RWPE2 (cell line): ENCODE data around the gene GOLGA1.
"Not testable (repeated sequence)": the region's sequence is repeated elsewhere in the genome, so short reads cannot be mapped to it uniquely, and the experiment has no call there.

ENCODE experiments used
- ATAC-seq: fragments of 200-7000 bp; cut with Tn5 transposase; 3 replicates; pipeline ENCODE4 v1.9.1; 2021; ENCODE audit warnings: low read depth
- DNase-seq: peaks from one replicate; pipeline ENCODE4 v3.0.0-alpha.2; 2020; ENCODE audit warnings: low spot score
- H3K27ac ChIP-seq: fragments of 450-650 bp; 2 replicates; pipeline ENCODE4 v1.5.1; 2017; ENCODE audit warnings: mild to moderate bottlenecking; ENCODE audit not compliant: poor library complexity, severe bottlenecking
- H3K27me3 ChIP-seq: fragments of 250-450 bp; sonication (Bioruptor Pico); 2 replicates; pipeline ENCODE4 v1.5.1; 2021; ENCODE audit warnings: mild to moderate bottlenecking, moderate library complexity; ENCODE audit not compliant: insufficient read depth, poor library complexity, severe bottlenecking
- H3K36me3 ChIP-seq: fragments of 250-450 bp; sonication (Bioruptor Pico); 2 replicates; pipeline ENCODE4 v1.5.1; 2020; ENCODE audit warnings: low read depth, mild to moderate bottlenecking, moderate library complexity
- H3K4me1 ChIP-seq: fragments of 250-450 bp; sonication (Bioruptor Pico); 2 replicates; pipeline ENCODE4 v1.5.1; 2021; ENCODE audit warnings: mild to moderate bottlenecking, moderate library complexity; ENCODE audit not compliant: insufficient read depth, poor library complexity, severe bottlenecking
- H3K4me3 ChIP-seq: fragments of 250-450 bp; sonication (Bioruptor Pico); 2 replicates; pipeline ENCODE4 v1.5.1; 2021; ENCODE audit warnings: mild to moderate bottlenecking, moderate library complexity; ENCODE audit not compliant: severe bottlenecking
- H3K9me3 ChIP-seq: fragments of 250-450 bp; sonication (Bioruptor Pico); 2 replicates; pipeline ENCODE4 v1.5.1; 2021; ENCODE audit warnings: mild to moderate bottlenecking, moderate library complexity; ENCODE audit not compliant: severe bottlenecking
- CTCF ChIP-seq: fragments of 450-650 bp; IDR thresholded peaks from one replicate; pipeline ENCODE4 v1.5.1; 2017; ENCODE audit warnings: mild to moderate bottlenecking, moderate library complexity; ENCODE audit not compliant: poor library complexity, severe bottlenecking

The GOLGA1 gene

GRCh38 chr9:124839612-124840299, 101.1 kb downstream of the GOLGA1 start:
- no peaks in the 10 kb centered on the region for H3K36me3 ChIP-seq
- peak; percentile 43 for TF ChIP-seq CTCF
- H3K9me3 ChIP-seq = no peaks in the 10 kb centered on the region
- no peak overlapping the region for H3K27ac ChIP-seq
- no peaks in the 10 kb centered on the region for H3K27me3 ChIP-seq
- H3K4me3 ChIP-seq = no peak overlapping the region
- peak; percentile 16; the same call in 1 of the 3 replicates for ATAC-seq
- no peak for DNase-seq
- H3K4me1 ChIP-seq = peaks cover 8% of the 10 kb centered on the region

- not testable (repeated sequence) for H3K27me3 ChIP-seq, H3K4me3 ChIP-seq, H3K36me3 ChIP-seq, H3K9me3 ChIP-seq, H3K27ac ChIP-seq, DNase-seq, ATAC-seq
- H3K4me1 ChIP-seq = peaks cover 14% of the 10 kb centered on the region
Measured at GRCh38 chr9:124838567-124839275, 102.2 kb downstream of the GOLGA1 start.

GRCh38 chr9:124838132-124838531, 102.8 kb downstream of the GOLGA1 start:
- not testable (repeated sequence) for H3K36me3 ChIP-seq, H3K27me3 ChIP-seq, H3K27ac ChIP-seq, H3K9me3 ChIP-seq, H3K4me3 ChIP-seq, ATAC-seq, DNase-seq
- H3K4me1 ChIP-seq = peaks cover 15% of the 10 kb centered on the region

GRCh38 chr9:124835026-124835557, 105.8 kb downstream of the GOLGA1 start:
- TF ChIP-seq CTCF = no peak
- H3K27me3 ChIP-seq = no peaks in the 10 kb centered on the region
- H3K36me3 ChIP-seq = no peaks in the 10 kb centered on the region
- H3K4me3 ChIP-seq = no peak overlapping the region
- DNase-seq (peak; percentile 90), ATAC-seq (peak; percentile 59)
- H3K4me1 ChIP-seq = peaks cover 18% of the 10 kb centered on the region
- no peaks in the 10 kb centered on the region for H3K9me3 ChIP-seq
- H3K27ac ChIP-seq = peak overlapping the region; percentile 74

- Histone ChIP-seq H3K27ac (peak overlapping the region; percentile 74), H3K9me3 (no peaks in the 10 kb centered on the region), H3K4me1 (peaks cover 18% of the 10 kb centered on the region), H3K4me3 (no peak overlapping the region), H3K36me3 (no peaks in the 10 kb centered on the region), H3K27me3 (no peaks in the 10 kb centered on the region)
- DNase-seq = peak; percentile 89
- no peak for TF ChIP-seq CTCF
- ATAC-seq = peak; percentile 74
Measured at GRCh38 chr9:124834591-124834990, 106.3 kb downstream of the GOLGA1 start.
